ENCODE measurements around the gene JAK1. TPM values are rescaled to one million over a fixed set of nuclear protein-coding genes. Genes with fewer than 3 reads are reported as not detected.

Gene JAK1
- total RNA-seq, 2 donors from 2014 or later = 22.9 to 23.2 TPM

GRCh38 chr1:64948905-64949833, 17.2 kb downstream of the JAK1 start:
- Histone ChIP-seq H3K9me3 (ENCODE audit: control insufficient read depth, low read length) (no peaks in the 10 kb centered on the region), H3K4me1 (ENCODE audit: control insufficient read depth, insufficient read depth, low read length) (peaks cover 3% of the 10 kb centered on the region), H3K27ac (ENCODE audit: low read depth, low read length) (no peak overlapping the region), H3K27me3 (ENCODE audit: control insufficient read depth, insufficient read depth, low read length, poor library complexity, severe bottlenecking) (no peaks in the 10 kb centered on the region), H3K4me3 (ENCODE audit: low read length) (no peak overlapping the region), H3K36me3 (ENCODE audit: control insufficient read depth, insufficient read depth, low read length) (no peaks in the 10 kb centered on the region), H3K9ac (ENCODE audit: extremely low read depth, low read length, poor library complexity, severe bottlenecking) (no peak overlapping the region)
- Mint-ChIP-seq H3K27me3 (ENCODE audit: insufficient read depth) (no peaks in the 10 kb centered on the region), H3K27ac (no peak overlapping the region), H3K4me1 (peaks cover 27% of the 10 kb centered on the region), H3K36me3 (ENCODE audit: low read depth) (no peaks in the 10 kb centered on the region), H3K9me3 (no peaks in the 10 kb centered on the region), H3K4me3 (no peak overlapping the region)
- WGBS, 2 experiments (ENCODE audit: insufficient coverage in 1 of 2, insufficient read length in 1 of 2) = 87 to 100% methylated on average over 3 of the region's 3 CpGs
- no peak for TF ChIP-seq CTCF (conservative IDR thresholded peaks at IDR 0.05)
- DNase-seq = no peak

DNA sequence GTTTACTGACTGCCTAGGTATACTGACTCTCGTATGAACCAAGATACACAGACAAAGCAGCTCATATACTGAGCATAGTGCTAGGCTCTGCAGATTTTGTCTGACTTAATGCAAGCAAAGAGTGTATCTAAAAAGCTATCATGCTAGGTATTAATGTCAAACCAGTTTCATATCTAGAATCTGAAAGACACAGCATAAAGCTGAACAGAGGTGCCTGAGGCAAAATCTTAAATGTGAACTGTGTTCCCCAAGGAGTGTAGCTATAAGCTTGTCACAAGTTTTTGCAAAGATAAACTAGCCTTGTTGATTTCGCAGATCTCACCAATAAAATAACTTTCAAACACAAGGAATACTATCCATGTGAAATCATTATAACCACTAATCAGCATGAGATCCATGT, 18.1 kb downstream of the JAK1 start:
- 92 to 98% methylated on average over 2 of the region's 2 CpGs for WGBS, 2 experiments (ENCODE audit: insufficient coverage in 1 of 2, insufficient read length in 1 of 2)
- H3K27me3 Mint-ChIP-seq (ENCODE audit: insufficient read depth) = no peaks in the 10 kb centered on the region
- no peak for TF ChIP-seq CTCF (conservative IDR thresholded peaks at IDR 0.05)
- H3K27me3 ChIP-seq (ENCODE audit: control insufficient read depth, insufficient read depth, low read length, poor library complexity, severe bottlenecking) = no peaks in the 10 kb centered on the region
- peaks cover 3% of the 10 kb centered on the region for H3K4me1 ChIP-seq (ENCODE audit: control insufficient read depth, insufficient read depth, low read length)
- H3K4me3 Mint-ChIP-seq = no peak overlapping the region
- no peak overlapping the region for H3K9ac ChIP-seq (ENCODE audit: extremely low read depth, low read length, poor library complexity, severe bottlenecking)
- H3K36me3 Mint-ChIP-seq (ENCODE audit: low read depth) = no peaks in the 10 kb centered on the region
- H3K27ac ChIP-seq (ENCODE audit: low read depth, low read length) = no peak overlapping the region
- no peaks in the 10 kb centered on the region for H3K9me3 Mint-ChIP-seq
- peaks cover 27% of the 10 kb centered on the region for H3K4me1 Mint-ChIP-seq
- DNase-seq = no peak
- no peak overlapping the region for H3K4me3 ChIP-seq (ENCODE audit: low read length)
- no peaks in the 10 kb centered on the region for H3K36me3 ChIP-seq (ENCODE audit: control insufficient read depth, insufficient read depth, low read length)
- no peak overlapping the region for H3K27ac Mint-ChIP-seq
- H3K9me3 ChIP-seq (ENCODE audit: control insufficient read depth, low read length) = no peaks in the 10 kb centered on the region

GRCh38 chr1:64946916-64947315, 19.4 kb downstream of the JAK1 start:
- peaks cover 22% of the 10 kb centered on the region for H3K4me1 Mint-ChIP-seq
- TF ChIP-seq CTCF (conservative IDR thresholded peaks at IDR 0.05) = no peak
- no peaks in the 10 kb centered on the region for H3K27me3 Mint-ChIP-seq (ENCODE audit: insufficient read depth)
- H3K27ac Mint-ChIP-seq = no peak overlapping the region
- Histone ChIP-seq H3K9me3 (ENCODE audit: control insufficient read depth, low read length) (no peaks in the 10 kb centered on the region), H3K27me3 (ENCODE audit: control insufficient read depth, insufficient read depth, low read length, poor library complexity, severe bottlenecking) (no peaks in the 10 kb centered on the region), H3K36me3 (ENCODE audit: control insufficient read depth, insufficient read depth, low read length) (no peaks in the 10 kb centered on the region), H3K9ac (ENCODE audit: extremely low read depth, low read length, poor library complexity, severe bottlenecking) (no peak overlapping the region), H3K4me3 (ENCODE audit: low read length) (no peak overlapping the region), H3K4me1 (ENCODE audit: control insufficient read depth, insufficient read depth, low read length) (peaks cover 3% of the 10 kb centered on the region), H3K27ac (ENCODE audit: low read depth, low read length) (no peak overlapping the region)
- WGBS, 2 experiments (ENCODE audit: insufficient coverage in 1 of 2, insufficient read length in 1 of 2) = 71% methylated on average over 1 of the region's 1 CpG; no CpG with 5 or more reads in 1 of the 2 experiments
- H3K36me3 Mint-ChIP-seq (ENCODE audit: low read depth) = no peaks in the 10 kb centered on the region
- H3K9me3 Mint-ChIP-seq = no peaks in the 10 kb centered on the region
- no peak for DNase-seq
- H3K4me3 Mint-ChIP-seq = no peak overlapping the region
